OCI-LY1 (cell line): ENCODE measurements around the gene DRGX.

Source experiments
- H2AFZ ChIP-seq: fragments of 200-600 bp; sonication (generic), shearing (Covaris generic); 2 replicates; pipeline ENCODE4 v1.6.0; 2014; ENCODE audit warnings: antibody characterized with exemption, mild to moderate bottlenecking, low read length
- H3F3A ChIP-seq: fragments of 200-600 bp; sonication (generic), shearing (Covaris generic); 2 replicates; pipeline ENCODE4 v1.6.0; 2014; ENCODE audit warnings: mild to moderate bottlenecking, antibody characterized with exemption, low read length, moderate library complexity; ENCODE audit not compliant: insufficient read depth
- H3K27ac ChIP-seq: fragments of 200-600 bp; sonication (generic); 2 replicates; pipeline ENCODE4 v1.5.1; 2014; ENCODE audit warnings: low read length, mixed run types, mild to moderate bottlenecking, low read depth; ENCODE audit not compliant: poor library complexity, severe bottlenecking
- H3K27me3 ChIP-seq: fragments of 200-600 bp; sonication (generic); 2 replicates; pipeline ENCODE4 v1.6.0; 2014; ENCODE audit warnings: antibody characterized with exemption, mild to moderate bottlenecking, low read length, moderate library complexity; ENCODE audit not compliant: insufficient read depth
- H3K36me3 ChIP-seq: fragments of 200-600 bp; sonication (generic); 2 replicates; pipeline ENCODE4 v1.6.1; 2014; ENCODE audit warnings: mild to moderate bottlenecking, antibody characterized with exemption, low read length, moderate library complexity, mixed read lengths; ENCODE audit not compliant: insufficient read depth
- H3K4me1 ChIP-seq: fragments of 200-600 bp; sonication (generic); 2 replicates; pipeline ENCODE4 v1.5.1; 2014; ENCODE audit warnings: mild to moderate bottlenecking, low read length, moderate library complexity; ENCODE audit not compliant: insufficient read depth, severe bottlenecking
- H3K4me2 ChIP-seq: fragments of 200-600 bp; sonication (generic), shearing (Covaris generic); 2 replicates; pipeline ENCODE4 v1.6.1; 2014; ENCODE audit warnings: low read length
- H3K4me3 ChIP-seq: fragments of 200-600 bp; sonication (generic); 2 replicates; pipeline ENCODE4 v1.5.1; 2014; ENCODE audit warnings: low read length, low read depth, mild to moderate bottlenecking, mixed read lengths; ENCODE audit not compliant: poor library complexity, severe bottlenecking
- H3K79me2 ChIP-seq: fragments of 200-600 bp; shearing (Covaris generic); 2 replicates; pipeline ENCODE4 v1.6.1; 2016; ENCODE audit warnings: mixed run types, low read length, mixed read lengths; ENCODE audit not compliant: insufficient read depth
- H3K9ac ChIP-seq: fragments of 200-600 bp; sonication (generic), shearing (Covaris generic); 2 replicates; pipeline ENCODE4 v1.6.1; 2014; ENCODE audit warnings: mild to moderate bottlenecking, low read length, mixed read lengths
- H3K9me2 ChIP-seq: fragments of 200-600 bp; sonication (generic), shearing (Covaris generic); 2 replicates; pipeline ENCODE4 v1.6.1; 2014; ENCODE audit warnings: low read depth, mild to moderate bottlenecking, low read length, mixed read lengths
- H3K9me3 ChIP-seq: fragments of 200-600 bp; shearing (Covaris generic); 2 replicates; pipeline ENCODE4 v1.6.1; 2014; ENCODE audit warnings: low read length, mixed read lengths
- H4K20me1 ChIP-seq: fragments of 200-600 bp; sonication (generic), shearing (Covaris generic); 2 replicates; pipeline ENCODE4 v1.6.0; 2016; ENCODE audit warnings: mild to moderate bottlenecking, low read length; ENCODE audit not compliant: insufficient read depth
- EZH2 ChIP-seq: fragments of 200-600 bp; sonication (generic), shearing (Covaris generic); IDR thresholded peaks from 2 replicates; pipeline ENCODE4 v1.8.0; 2017; ENCODE audit warnings: borderline replicate concordance, mixed run types, mild to moderate bottlenecking, antibody characterized with exemption, low read length, moderate library complexity, mixed read lengths
- TF ChIP-seq, protein P1 (sequence below): fragments of 200-600 bp; sonication (generic), shearing (Covaris generic); IDR thresholded peaks from 2 replicates; pipeline ENCODE4 v1.5.1; 2017; ENCODE audit warnings: mild to moderate bottlenecking, antibody characterized with exemption, low read length, moderate library complexity, mixed read lengths

The DRGX gene

DNA sequence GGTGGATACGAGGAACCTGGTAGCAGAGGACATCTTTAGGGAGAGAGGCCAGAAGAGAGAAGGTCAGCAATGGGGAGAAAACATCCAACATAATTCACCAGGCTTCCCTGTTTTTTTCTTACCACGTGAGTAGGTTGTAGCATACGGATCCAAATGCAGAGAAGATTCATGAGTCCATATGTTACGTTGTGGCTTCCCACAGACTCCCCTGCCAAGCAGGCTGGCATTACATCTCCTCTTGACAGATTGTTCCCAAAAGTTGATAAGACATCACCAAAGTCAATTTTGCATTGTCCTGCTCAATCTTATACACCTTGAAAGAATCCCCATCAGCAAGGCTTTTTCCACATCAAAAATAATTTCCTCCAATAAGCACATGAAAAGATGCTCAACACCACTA is 39.7 kb downstream of the DRGX start:
- Histone ChIP-seq H3K27ac (no peak overlapping the region), H3F3A (no peaks in the 10 kb centered on the region), H3K9ac (no peak overlapping the region), H4K20me1 (no peaks in the 10 kb centered on the region), H3K79me2 (no peaks in the 10 kb centered on the region), H3K4me1 (no peaks in the 10 kb centered on the region), H3K27me3 (no peaks in the 10 kb centered on the region), H3K4me2 (no peak overlapping the region), H2AFZ (no peak overlapping the region), H3K36me3 (no peaks in the 10 kb centered on the region), H3K9me3 (no peaks in the 10 kb centered on the region), H3K9me2 (no peaks in the 10 kb centered on the region), H3K4me3 (no peak overlapping the region)
- TF ChIP-seq EZH2, result no peak
- TF ChIP-seq, protein P1, sequence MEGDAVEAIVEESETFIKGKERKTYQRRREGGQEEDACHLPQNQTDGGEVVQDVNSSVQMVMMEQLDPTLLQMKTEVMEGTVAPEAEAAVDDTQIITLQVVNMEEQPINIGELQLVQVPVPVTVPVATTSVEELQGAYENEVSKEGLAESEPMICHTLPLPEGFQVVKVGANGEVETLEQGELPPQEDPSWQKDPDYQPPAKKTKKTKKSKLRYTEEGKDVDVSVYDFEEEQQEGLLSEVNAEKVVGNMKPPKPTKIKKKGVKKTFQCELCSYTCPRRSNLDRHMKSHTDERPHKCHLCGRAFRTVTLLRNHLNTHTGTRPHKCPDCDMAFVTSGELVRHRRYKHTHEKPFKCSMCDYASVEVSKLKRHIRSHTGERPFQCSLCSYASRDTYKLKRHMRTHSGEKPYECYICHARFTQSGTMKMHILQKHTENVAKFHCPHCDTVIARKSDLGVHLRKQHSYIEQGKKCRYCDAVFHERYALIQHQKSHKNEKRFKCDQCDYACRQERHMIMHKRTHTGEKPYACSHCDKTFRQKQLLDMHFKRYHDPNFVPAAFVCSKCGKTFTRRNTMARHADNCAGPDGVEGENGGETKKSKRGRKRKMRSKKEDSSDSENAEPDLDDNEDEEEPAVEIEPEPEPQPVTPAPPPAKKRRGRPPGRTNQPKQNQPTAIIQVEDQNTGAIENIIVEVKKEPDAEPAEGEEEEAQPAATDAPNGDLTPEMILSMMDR, result no peak

- H2AFZ ChIP-seq, result no peak overlapping the region
- H3K9me3 ChIP-seq, result no peaks in the 10 kb centered on the region
- H3K9me2 ChIP-seq, result no peaks in the 10 kb centered on the region
- H3K4me3 ChIP-seq, result no peak overlapping the region
- no peak overlapping the region for H3K27ac ChIP-seq
- H3K79me2 ChIP-seq, result no peaks in the 10 kb centered on the region
- no peaks in the 10 kb centered on the region for H3F3A ChIP-seq
- no peak overlapping the region for H3K9ac ChIP-seq
- no peaks in the 10 kb centered on the region for H4K20me1 ChIP-seq
- no peaks in the 10 kb centered on the region for H3K4me1 ChIP-seq
- H3K4me2 ChIP-seq, result no peak overlapping the region
- no peak for TF ChIP-seq EZH2
- TF ChIP-seq, protein P1, result no peak
- no peaks in the 10 kb centered on the region for H3K27me3 ChIP-seq
- H3K36me3 ChIP-seq, result no peaks in the 10 kb centered on the region
These were observed 40.7 kb downstream of the DRGX start for GRCh38 chr10:49355221-49355620.

DNA sequence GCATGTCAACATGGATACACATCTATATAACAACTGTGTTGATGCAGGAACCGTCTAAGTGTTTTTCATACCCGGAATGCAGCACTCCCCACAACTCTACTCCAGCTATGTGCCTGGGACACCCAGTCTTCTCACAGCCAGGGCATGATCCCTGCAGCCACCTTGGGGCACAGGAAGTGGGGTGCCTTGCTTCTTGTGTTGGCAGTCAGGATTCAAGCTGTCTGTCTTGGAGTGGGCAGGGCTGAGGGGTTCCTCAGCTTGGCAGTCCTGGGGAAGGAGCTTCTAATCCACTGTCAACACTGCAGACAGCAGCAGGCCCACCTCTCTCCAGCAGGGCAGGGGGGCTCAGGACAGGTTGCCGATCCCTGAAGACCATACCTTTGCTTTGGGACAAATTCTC is 41.3 kb downstream of the DRGX start:
- H3K9me2 ChIP-seq, result no peaks in the 10 kb centered on the region
- no peaks in the 10 kb centered on the region for H4K20me1 ChIP-seq
- no peak overlapping the region for H3K4me3 ChIP-seq
- no peak overlapping the region for H3K27ac ChIP-seq
- H3K79me2 ChIP-seq, result no peaks in the 10 kb centered on the region
- no peaks in the 10 kb centered on the region for H3K9me3 ChIP-seq
- no peak overlapping the region for H3K9ac ChIP-seq
- no peak overlapping the region for H3K4me2 ChIP-seq
- no peaks in the 10 kb centered on the region for H3K4me1 ChIP-seq
- TF ChIP-seq, protein P1, result no peak
- TF ChIP-seq EZH2, result no peak
- no peaks in the 10 kb centered on the region for H3K27me3 ChIP-seq
- H3F3A ChIP-seq, result no peaks in the 10 kb centered on the region
- H2AFZ ChIP-seq, result no peak overlapping the region
- no peaks in the 10 kb centered on the region for H3K36me3 ChIP-seq
